Retinal pigment epithelial cell (primary cell): ENCODE measurements around the gene CCDC149.
A peak's percentile ranks its signal among the peaks of the same experiment; 100 is the strongest.

Experiments
- DNase-seq: peaks from one replicate; pipeline ENCODE4 v3.0.0-alpha.2; 2010; ENCODE audit warnings: low read depth
- H3K4me3 ChIP-seq: 2 replicates; pipeline ENCODE4 v1.5.1; 2011; ENCODE audit warnings: mild to moderate bottlenecking, low read length, control low read depth, moderate library complexity
- CTCF ChIP-seq: conservative IDR thresholded peaks from 2 replicates; pipeline ENCODE4 v1.5.1; 2011; ENCODE audit warnings: low read depth, low read length, control low read depth, inconsistent platforms

CCDC149 gene

DNA sequence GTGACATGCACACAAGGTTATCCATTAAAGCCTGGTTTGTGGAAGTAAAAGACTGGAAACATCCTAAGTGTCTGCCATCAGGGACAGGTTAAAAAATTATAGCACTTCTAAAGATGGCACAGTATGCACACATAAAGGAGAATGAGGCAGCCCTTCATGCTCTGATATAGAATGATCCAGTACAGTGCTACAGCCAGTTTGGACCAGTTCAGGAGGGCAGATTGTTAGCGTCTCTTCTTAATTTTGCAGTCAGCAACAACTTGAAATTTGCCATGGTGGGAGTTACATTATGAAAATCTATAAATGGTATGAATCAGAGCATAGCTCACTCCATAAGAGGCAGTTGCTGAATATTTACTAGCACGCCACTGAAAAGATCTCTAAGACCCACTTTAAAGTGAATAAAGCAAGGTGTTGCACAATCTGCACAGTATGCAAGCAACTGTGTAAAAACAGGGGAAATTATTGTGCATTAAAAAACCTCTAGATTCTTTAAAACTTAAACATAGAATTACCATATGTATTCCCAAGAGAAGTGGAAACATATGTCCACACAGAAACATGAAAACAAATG lies 137.7 kb downstream of the CCDC149 start:
- TF ChIP-seq CTCF, result no peak
- DNase-seq, result no peak
- H3K4me3 ChIP-seq, result no peak overlapping the region

DNA sequence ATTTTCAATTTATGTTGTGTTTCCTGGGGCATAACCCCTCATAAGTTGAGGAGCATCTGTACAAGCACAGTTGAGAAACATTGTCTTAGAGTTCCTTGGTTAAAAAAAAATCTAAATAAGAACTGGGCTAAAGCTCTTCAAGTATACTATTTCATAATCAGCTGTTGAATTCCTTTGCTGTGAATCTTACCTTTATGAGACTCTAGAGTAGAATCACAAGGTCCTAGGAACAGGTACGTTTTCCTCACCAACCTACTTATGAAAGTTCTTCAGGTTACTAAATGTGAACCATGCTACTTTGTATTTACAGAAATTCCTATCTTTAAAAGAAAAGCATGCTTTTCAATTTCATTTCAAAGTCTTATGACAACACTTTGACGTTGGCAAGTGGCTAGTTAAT lies 138.4 kb downstream of the CCDC149 start:
- DNase-seq, result no peak
- H3K4me3 ChIP-seq, result no peak overlapping the region
- no peak for TF ChIP-seq CTCF

DNA sequence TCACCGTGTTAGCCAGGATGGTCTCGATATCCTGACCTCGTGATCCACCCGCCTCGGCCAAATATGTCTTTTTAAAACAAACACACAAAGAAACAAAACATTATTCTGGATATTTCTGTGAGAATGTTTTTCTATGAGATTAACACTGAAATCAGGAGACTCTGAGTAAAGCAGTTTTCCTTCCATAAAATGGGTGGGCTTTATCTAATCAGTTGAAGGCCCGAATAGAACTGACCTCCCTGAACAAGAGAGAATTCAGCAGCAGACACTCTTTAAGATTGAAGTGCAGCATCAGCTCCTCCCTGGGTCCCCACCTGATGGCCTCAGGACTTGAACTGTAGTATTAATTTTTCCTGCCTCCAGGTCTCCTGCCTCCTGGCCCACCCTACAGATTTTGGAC lies 139.9 kb downstream of the CCDC149 start:
- no peak overlapping the region for H3K4me3 ChIP-seq
- no peak for TF ChIP-seq CTCF
- DNase-seq, result no peak

GRCh38 chr4:24772061-24772705 lies 140.7 kb downstream of the CCDC149 start:
- TF ChIP-seq CTCF, result no peak
- H3K4me3 ChIP-seq, result no peak overlapping the region
- no peak for DNase-seq

DNA sequence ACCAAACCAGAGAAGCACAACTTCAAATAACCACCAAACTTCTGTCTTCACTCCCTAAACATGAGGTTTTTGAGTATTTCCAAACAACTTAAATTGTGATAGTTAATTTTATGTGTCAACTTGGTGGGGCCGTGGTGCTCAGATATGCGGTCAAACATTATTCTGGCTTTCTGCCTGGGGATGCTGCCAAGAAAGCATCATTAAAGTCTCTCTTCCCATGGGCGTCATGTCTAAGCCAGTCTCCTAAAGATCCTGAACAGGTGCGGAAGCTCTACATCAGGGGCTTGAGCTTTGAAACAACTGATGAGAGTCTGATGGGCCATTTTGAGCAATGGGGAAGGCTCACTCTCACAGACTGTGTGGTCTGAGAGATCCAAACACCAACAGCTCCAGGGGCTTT lies 141.6 kb downstream of the CCDC149 start:
- DNase-seq, result no peak
- TF ChIP-seq CTCF, result no peak
- no peak overlapping the region for H3K4me3 ChIP-seq

- DNase-seq, result no peak
- H3K4me3 ChIP-seq, result no peak overlapping the region
- no peak for TF ChIP-seq CTCF
Measured at GRCh38 chr4:24770667-24771066, 142.2 kb downstream of the CCDC149 start.

GRCh38 chr4:24770032-24770584 lies 142.7 kb downstream of the CCDC149 start:
- TF ChIP-seq CTCF, result no peak
- DNase-seq, result peak; percentile 90
- H3K4me3 ChIP-seq, result no peak overlapping the region
